Measurements from ENCODE around the gene FBXO24. TPM values are rescaled to one million over a fixed set of nuclear protein-coding genes. Genes with fewer than 3 reads are reported as not detected.

Gene FBXO24
- total RNA-seq, 1 experiment from 2014 or later: 0.66 TPM

GRCh38 chr7:100641463-100641859, 55.3 kb downstream of the FBXO24 start, which contains the start of gene TFR2:
Gene TFR2 (minus strand): TSS chr7:100641552. CDS start chr7:100641509, 43 bp downstream.
- H3K36me3 Mint-ChIP-seq (ENCODE audit: insufficient read depth, unreplicated experiment): no peaks in the 10 kb centered on the region
- no peaks in the 10 kb centered on the region for H3K9me3 Mint-ChIP-seq (ENCODE audit: low read depth, unreplicated experiment)
- CTCF ChIA-PET: no interaction called here
- intact Hi-C loops (cut with micrococcal nuclease; ENCODE audit: unreplicated experiment): no loop called here
- no TSS peak for BruUV-seq (replicated peaks)
- H3K27me3 Mint-ChIP-seq (ENCODE audit: unreplicated experiment): peaks cover 46% of the 10 kb centered on the region
- no peak for DNase-seq
- no peaks in the 10 kb centered on the region for H3K4me1 Mint-ChIP-seq (ENCODE audit: low read depth, unreplicated experiment)
- no peak for TF ChIP-seq CTCF (IDR thresholded peaks at IDR 0.05; ENCODE audit: unreplicated experiment)
- H3K27ac Mint-ChIP-seq (ENCODE audit: unreplicated experiment): no peak within 1 kb of the TSS
- no peak within 1 kb of the TSS for H3K4me3 Mint-ChIP-seq (ENCODE audit: low read depth, unreplicated experiment)

- no peak for TF ChIP-seq CTCF (IDR thresholded peaks at IDR 0.05; ENCODE audit: unreplicated experiment)
- BruUV-seq (replicated peaks): no TSS peak
- CTCF ChIA-PET: no interaction called here
These were observed 55.9 kb downstream of the FBXO24 start for GRCh38 chr7:100641860-100642533.

GRCh38 chr7:100642534-100642907, 56.4 kb downstream of the FBXO24 start:
- intact Hi-C loops (cut with micrococcal nuclease; ENCODE audit: unreplicated experiment): no loop called here
- no peak for DNase-seq
- CTCF ChIA-PET: no interaction called here

More at GRCh38 chr7:100641860-100642533, 55.9 kb downstream of the FBXO24 start:
- intact Hi-C loops (cut with micrococcal nuclease; ENCODE audit: unreplicated experiment): no loop called here
- no peaks in the 10 kb centered on the region for H3K9me3 Mint-ChIP-seq (ENCODE audit: low read depth, unreplicated experiment)
- no peaks in the 10 kb centered on the region for H3K4me1 Mint-ChIP-seq (ENCODE audit: low read depth, unreplicated experiment)
- no peak overlapping the region for H3K4me3 Mint-ChIP-seq (ENCODE audit: low read depth, unreplicated experiment)
- H3K36me3 Mint-ChIP-seq (ENCODE audit: insufficient read depth, unreplicated experiment): no peaks in the 10 kb centered on the region
- no peak for DNase-seq
- H3K27ac Mint-ChIP-seq (ENCODE audit: unreplicated experiment): no peak overlapping the region
- peaks cover 49% of the 10 kb centered on the region for H3K27me3 Mint-ChIP-seq (ENCODE audit: unreplicated experiment)

GRCh38 chr7:100649826-100650565, 63.9 kb downstream of the FBXO24 start:
- H3K36me3 Mint-ChIP-seq (ENCODE audit: insufficient read depth, unreplicated experiment): no peaks in the 10 kb centered on the region
- TF ChIP-seq CTCF (IDR thresholded peaks at IDR 0.05; ENCODE audit: unreplicated experiment): no peak
- no peaks in the 10 kb centered on the region for H3K9me3 Mint-ChIP-seq (ENCODE audit: low read depth, unreplicated experiment)
- no peak overlapping the region for H3K4me3 Mint-ChIP-seq (ENCODE audit: low read depth, unreplicated experiment)
- H3K27ac Mint-ChIP-seq (ENCODE audit: unreplicated experiment): no peak overlapping the region
- no peak for DNase-seq
- BruUV-seq (replicated peaks): no TSS peak
- CTCF ChIA-PET: no interaction called here
- intact Hi-C loops (cut with micrococcal nuclease; ENCODE audit: unreplicated experiment): no loop called here
- H3K27me3 Mint-ChIP-seq (ENCODE audit: unreplicated experiment): peaks cover 37% of the 10 kb centered on the region
- no peaks in the 10 kb centered on the region for H3K4me1 Mint-ChIP-seq (ENCODE audit: low read depth, unreplicated experiment)

More at GRCh38 chr7:100642534-100642907, 56.4 kb downstream of the FBXO24 start:
- no TSS peak for BruUV-seq (replicated peaks)
- Mint-ChIP-seq H3K27me3 (ENCODE audit: unreplicated experiment) (peaks cover 49% of the 10 kb centered on the region), H3K4me1 (ENCODE audit: low read depth, unreplicated experiment) (no peaks in the 10 kb centered on the region), H3K4me3 (ENCODE audit: low read depth, unreplicated experiment) (no peak overlapping the region), H3K9me3 (ENCODE audit: low read depth, unreplicated experiment) (no peaks in the 10 kb centered on the region), H3K36me3 (ENCODE audit: insufficient read depth, unreplicated experiment) (no peaks in the 10 kb centered on the region), H3K27ac (ENCODE audit: unreplicated experiment) (no peak overlapping the region)
- TF ChIP-seq CTCF (IDR thresholded peaks at IDR 0.05; ENCODE audit: unreplicated experiment): no peak

Other genes with a start within 250 kb of the FBXO24 start
- 40.0 and 40.4 TPM in 2 replicates for gene PILRB, start 228.2 kb upstream of the FBXO24 start, total RNA-seq (2022)
- 3.1 and 3.3 TPM in 2 replicates for gene PILRA, start 212.8 kb upstream of the FBXO24 start, total RNA-seq (2022)
- gene ZCWPW1, start 157.6 kb upstream of the FBXO24 start, total RNA-seq (2022): 4.1 and 4.3 TPM in 2 replicates
- 26.1 and 30.6 TPM in 2 replicates for gene MEPCE, start 156.5 kb upstream of the FBXO24 start, total RNA-seq (2022)
- gene PPP1R35, start 149.8 kb upstream of the FBXO24 start, total RNA-seq (2022): 23.5 and 29.1 TPM in 2 replicates
- 4.5 and 9.1 TPM in 2 replicates for gene SPACDR, start 122.1 kb upstream of the FBXO24 start, total RNA-seq (2022)
- gene TSC22D4, start 107.1 kb upstream of the FBXO24 start, total RNA-seq (2022): 24.4 and 27.3 TPM in 2 replicates
- 0.38 and 0.39 TPM in 2 replicates for gene NYAP1, start 102.4 kb upstream of the FBXO24 start, total RNA-seq (2022)
- gene AGFG2, start 47.1 kb upstream of the FBXO24 start, total RNA-seq (2022): 45.6 and 63.1 TPM in 2 replicates
- gene SAP25, start 12.4 kb upstream of the FBXO24 start, total RNA-seq (2022): 3.1 and 3.2 TPM in 2 replicates
- gene LRCH4, start 199 bp upstream of the FBXO24 start, total RNA-seq (2022): 29.0 and 34.6 TPM in 2 replicates
- 4.4 and 6.1 TPM in 2 replicates for gene PCOLCE, start 16.0 kb downstream of the FBXO24 start, total RNA-seq (2022)
- gene MOSPD3, start 26.2 kb downstream of the FBXO24 start, total RNA-seq (2022): 11.7 and 14.6 TPM in 2 replicates
- 0.90 and 1.5 TPM in 2 replicates for gene TFR2, start 55.2 kb downstream of the FBXO24 start, total RNA-seq (2022)
- gene ACTL6B, start 70.1 kb downstream of the FBXO24 start, total RNA-seq (2022): not detected in 2 replicates
- 129 and 134 TPM in 2 replicates for gene GNB2, start 87.4 kb downstream of the FBXO24 start, total RNA-seq (2022)
- 29.5 and 30.8 TPM in 2 replicates for gene GIGYF1, start 107.9 kb downstream of the FBXO24 start, total RNA-seq (2022)
- gene POP7, start 119.8 kb downstream of the FBXO24 start, total RNA-seq (2022): 28.2 and 31.9 TPM in 2 replicates
- gene EPO, start 134.1 kb downstream of the FBXO24 start, total RNA-seq (2022): not detected in 2 replicates
- not detected in 2 replicates for gene ZAN, start 147.3 kb downstream of the FBXO24 start, total RNA-seq (2022)
- gene EPHB4, start 241.2 kb downstream of the FBXO24 start, total RNA-seq (2022): 63.7 and 72.4 TPM in 2 replicates

Measured in Calu3 (cell line).